GM18507 (cell line): ENCODE data around the gene OR2G3.

ENCODE experiments used
- DNase-seq: peaks from one replicate; pipeline ENCODE4 v3.0.0; 2011; ENCODE audit warnings: low read depth; ENCODE audit not compliant: insufficient read length; ENCODE audit errors: extremely low spot score
- FAIRE-seq: peaks from 2 replicates; lab custom pipeline; 2011; peaks lifted over from hg19 to GRCh38; lab: Jason Lieb, UNC

The OR2G3 gene

DNA sequence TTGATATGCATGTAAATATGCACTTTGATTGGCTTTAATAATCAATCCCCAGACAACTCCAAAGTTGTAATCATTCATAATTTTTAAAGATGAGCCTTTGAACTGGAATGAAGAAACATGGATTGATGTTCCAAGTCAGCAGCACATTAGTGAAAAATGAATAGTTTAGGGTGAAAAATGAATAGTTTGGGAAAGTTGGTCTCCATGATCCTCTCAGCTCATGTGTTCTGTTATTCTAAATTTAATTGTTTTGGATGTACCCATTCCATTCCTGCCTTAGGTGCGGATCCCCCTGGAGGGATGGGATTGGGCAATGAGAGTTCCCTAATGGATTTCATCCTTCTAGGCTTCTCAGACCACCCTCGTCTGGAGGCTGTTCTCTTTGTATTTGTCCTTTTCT lies at the start of gene OR2G3:
OR2G3 (plus strand) TSS at position 301 of the 400 bp plus-strand sequence; CDS start at position 301, 0 bp downstream.
- no peak for FAIRE-seq

DNA sequence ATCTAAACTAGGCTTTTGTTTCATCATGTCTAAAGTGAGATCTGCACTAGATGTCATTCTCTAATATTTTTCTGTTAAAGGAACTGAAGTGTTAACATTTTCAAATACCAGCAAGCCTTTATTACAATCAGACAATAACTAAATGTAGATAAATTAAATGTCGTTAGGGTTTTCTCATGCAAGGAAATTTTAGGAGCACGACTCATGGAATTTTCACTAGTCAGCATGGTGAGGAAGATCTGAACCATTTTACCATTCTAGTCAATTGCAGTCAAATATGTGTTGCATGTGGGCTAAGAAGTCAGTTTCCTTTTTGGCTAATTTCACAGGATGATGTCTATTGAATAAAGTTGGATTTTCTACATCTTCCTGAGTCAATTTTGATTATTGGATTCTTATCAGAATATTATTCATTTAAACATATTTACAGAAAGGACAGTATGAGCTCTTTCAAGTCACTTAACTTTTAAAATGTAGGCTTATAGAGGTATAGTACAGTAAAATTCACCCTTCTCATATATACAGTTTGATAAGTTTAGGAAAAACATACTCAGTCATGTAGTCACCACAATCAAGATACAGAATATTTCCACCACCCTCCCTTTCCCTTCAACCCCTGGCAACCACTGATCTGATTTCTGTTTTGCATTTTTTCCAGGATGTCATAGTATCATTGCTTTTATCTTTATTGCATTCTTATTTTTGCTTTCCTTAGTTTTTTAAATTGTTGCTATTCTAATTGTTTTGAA lies 47.3 kb upstream of the OR2G3 start:
- DNase-seq, result no peak
- FAIRE-seq, result no peak

More for the DNA sequence above, at the start of gene OR2G3:
- no peak for DNase-seq

DNA sequence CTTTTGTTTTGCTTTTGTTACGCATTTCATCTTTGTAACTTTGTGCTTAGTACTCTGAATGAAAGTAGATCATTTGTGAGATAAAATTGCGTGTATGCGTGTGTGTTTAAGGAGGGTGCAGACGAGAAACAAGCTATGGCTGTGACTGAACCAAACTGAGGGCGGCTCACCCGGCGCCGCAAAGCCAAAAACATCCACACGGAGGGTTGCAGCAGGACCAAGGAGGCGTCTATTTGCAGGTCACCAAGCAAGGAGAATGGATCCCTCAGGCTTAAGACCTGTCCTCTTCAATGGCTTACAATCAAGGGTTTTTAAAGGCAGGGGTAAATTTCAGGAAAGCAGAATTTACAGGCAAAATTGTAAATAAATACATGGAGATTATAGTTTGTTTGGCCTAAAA lies 43.7 kb upstream of the OR2G3 start:
- FAIRE-seq, result no peak
- DNase-seq, result no peak

DNA sequence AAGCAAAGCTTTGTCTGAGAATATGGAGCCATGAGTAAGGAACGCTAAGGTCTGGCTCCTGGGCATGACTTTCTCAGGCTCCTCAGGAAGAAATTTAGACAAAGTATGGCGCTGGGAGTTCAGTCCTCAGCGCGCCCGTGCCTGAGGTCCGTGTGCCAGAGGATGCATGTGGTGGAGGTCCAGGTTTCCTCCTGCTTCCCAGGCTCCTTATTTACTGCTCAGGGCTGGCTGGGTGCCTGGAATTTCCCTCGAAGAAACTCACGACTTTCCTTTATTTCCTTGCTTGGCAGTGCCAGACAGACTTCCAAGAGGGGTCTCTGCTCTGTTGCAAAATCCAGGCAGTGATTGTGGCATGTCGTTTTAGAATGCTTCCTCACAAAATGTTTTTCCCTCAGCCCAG lies 43.2 kb upstream of the OR2G3 start:
- FAIRE-seq, result no peak

DNA sequence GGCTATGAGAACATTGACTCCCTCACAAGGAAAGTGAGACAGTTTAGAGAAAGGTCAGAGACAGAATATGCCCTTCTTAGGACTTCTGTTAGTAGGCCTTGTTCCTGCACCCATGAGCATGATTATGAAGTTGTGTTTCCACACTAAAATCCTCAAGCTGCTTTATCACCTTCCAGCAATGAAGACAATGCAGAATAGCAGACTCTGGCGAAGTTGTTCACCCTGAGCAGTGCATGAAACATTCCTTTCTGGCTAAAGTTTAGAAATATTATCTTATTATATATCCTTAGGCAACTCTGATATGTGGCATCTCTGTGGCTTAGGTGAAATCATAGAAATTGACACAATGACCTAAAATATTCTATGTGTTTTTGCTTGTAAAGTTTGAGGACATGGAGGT lies 31.1 kb upstream of the OR2G3 start:
- FAIRE-seq, result no peak
- DNase-seq, result no peak

More for the DNA sequence above, 43.2 kb upstream of the OR2G3 start:
- no peak for DNase-seq

DNA sequence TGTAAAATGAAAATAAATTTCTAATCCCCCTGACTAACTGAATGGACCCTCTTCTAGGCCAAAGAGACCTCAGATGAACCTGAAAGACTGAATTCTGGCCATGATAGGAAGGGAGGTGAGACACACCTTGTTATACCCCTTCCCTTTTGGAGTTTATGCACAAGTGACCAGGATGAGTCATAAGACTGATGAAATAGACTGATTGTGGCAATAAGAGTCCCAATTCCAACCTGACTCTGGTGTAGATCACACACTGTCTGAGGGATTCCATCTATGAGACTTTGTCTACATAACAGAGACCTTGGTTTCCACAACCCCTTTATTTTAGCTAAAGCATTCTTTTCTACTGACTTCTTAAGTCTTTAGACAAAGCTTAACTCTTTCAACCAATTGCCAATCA lies 30.7 kb upstream of the OR2G3 start:
- DNase-seq, result no peak
- no peak for FAIRE-seq

DNA sequence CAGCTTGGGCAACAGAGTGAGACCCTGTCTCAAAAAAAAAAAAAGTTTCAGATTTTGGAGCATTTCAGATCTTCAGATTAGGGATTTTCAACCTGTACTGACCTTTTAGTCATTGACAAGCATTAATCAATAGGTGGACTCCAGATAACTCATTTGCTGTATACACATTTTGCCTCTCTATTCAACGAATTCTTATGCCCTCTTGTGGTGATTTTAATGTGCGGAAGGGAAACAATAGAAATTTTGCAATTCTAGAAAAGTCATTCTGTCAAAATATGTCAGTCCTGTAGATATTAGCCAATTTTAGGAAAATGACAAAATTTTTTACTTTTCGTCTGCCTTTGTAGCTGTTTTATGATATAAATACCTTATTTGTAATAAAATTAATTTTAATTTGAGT lies 28.9 kb upstream of the OR2G3 start:
- FAIRE-seq (peak; percentile 35), DNase-seq (no peak)

DNA sequence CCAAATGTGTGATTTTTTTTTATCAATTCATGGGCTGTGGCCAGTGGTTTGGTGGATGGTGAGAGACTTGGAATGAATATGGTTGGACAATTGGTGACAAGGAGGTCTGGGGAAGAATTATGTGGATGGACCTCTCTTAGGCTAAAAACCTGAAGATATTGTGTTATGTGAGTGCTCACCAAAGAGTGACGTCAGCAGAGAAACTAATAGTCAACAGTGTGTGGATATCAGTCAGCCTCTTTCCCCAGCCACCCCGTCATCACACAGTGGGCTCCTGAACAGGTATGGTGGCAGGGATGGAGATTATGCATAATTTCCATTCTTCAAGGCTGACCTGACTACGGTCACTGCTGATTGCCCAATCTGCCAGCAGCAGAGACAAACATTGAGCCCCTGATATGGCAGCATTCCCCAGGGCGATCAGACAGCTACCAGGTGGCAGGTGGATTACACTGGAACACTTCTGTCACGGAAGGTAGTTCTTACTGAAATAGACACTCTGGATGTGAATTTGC lies 26.4 kb upstream of the OR2G3 start:
- DNase-seq (no peak), FAIRE-seq (no peak)

DNA sequence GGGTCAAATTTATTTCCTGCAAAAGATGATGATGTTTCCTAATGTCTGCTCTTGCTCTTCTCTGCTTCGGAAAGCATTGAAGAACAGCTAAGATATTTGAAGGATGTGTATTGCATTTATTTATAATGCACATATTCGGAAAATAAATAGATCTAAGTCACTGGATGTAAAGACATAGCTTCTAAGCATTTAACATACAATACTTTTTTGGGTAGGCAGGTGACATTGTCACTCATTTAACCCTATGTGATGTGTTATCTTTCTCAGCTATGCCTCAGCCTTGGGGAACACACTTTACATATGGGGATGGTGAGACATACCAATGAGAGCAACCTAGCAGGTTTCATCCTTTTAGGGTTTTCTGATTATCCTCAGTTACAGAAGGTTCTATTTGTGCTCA lies 17.3 kb upstream of the OR2G3 start, which contains the start of gene OR2G2:
OR2G2 (plus strand) TSS at position 301 of the 400 bp plus-strand sequence; CDS start at position 301, 0 bp downstream.
- FAIRE-seq, result no peak
- no peak for DNase-seq

DNA sequence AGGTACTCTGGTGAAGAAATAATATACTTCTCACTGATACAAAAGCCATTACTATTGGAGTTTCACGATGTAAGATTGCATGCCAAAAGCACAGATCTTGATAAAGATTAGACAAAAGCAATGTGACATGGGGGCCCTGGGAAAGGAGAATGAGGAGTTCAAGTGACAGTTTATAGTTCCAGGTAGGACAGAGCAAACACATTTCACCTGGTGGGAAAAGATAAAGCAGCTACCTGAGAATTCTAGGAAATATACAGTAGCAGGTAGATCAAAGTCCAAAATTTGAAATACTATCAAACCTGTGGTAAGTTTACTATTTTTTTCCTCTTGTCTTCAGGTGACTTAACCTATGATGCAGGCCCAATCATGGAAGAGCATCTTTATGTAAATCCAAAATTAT lies 8.0 kb downstream of the OR2G3 start:
- no peak for DNase-seq
- FAIRE-seq, result no peak

DNA sequence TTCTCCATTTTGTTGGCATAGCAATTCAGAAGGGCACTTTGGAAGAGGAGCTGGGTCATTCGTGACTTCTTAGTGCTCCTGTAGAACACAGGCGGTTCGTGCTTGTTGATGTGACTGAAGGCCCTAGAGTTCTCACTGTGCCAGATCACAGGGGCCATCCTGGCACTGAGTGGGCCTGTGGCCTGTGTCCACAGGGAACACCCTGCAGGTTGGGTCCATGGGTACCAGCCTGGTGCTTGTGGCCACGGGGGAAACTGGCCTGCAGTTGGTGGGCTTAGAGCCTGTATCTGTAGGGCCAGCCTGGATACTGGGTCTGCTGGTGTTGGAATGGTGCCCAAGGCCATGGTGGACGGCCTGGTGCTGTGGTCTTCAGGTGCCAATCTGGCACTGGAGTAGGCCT lies 9.2 kb downstream of the OR2G3 start:
- FAIRE-seq (no peak), DNase-seq (no peak)

DNA sequence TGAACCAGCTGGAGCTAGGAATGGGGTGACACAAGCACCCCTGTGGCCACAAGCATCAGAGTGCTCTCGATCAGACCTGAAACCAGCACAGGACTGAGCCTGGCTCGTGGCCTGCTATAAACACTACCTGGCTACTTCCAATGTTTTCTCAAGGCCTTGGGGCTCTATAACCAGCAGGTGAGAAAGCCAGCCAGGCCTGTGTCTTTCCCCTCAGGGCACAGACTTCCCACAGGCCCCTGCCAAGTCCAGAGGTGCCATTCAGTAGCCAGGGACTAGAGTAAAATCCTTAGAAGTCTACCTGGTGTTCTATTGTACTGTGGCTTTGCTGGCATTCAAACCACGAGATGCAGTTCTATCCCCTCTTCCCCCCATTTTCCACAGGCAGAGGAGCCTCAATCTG lies 22.6 kb downstream of the OR2G3 start:
- no peak for DNase-seq
- no peak for FAIRE-seq

DNA sequence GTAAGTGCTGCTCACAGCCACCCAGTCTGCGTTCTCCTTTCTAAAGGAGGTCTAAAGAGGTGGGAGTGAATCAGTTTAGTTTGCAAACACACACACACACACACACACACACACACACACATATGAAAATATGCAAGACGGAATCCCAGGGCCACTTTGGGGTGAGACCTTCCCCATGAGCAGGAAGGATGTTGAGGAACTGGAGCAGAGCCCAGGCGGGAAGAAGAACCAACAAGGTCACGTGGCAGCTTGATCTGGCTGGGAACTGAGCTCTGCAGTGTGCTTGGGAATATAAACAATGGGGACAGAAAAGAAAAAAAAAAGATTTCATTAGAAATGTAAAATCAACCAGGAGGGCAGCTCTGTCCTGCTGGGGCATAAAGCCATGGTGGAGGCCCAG lies 32.6 kb downstream of the OR2G3 start:
- FAIRE-seq (no peak), DNase-seq (no peak)

DNA sequence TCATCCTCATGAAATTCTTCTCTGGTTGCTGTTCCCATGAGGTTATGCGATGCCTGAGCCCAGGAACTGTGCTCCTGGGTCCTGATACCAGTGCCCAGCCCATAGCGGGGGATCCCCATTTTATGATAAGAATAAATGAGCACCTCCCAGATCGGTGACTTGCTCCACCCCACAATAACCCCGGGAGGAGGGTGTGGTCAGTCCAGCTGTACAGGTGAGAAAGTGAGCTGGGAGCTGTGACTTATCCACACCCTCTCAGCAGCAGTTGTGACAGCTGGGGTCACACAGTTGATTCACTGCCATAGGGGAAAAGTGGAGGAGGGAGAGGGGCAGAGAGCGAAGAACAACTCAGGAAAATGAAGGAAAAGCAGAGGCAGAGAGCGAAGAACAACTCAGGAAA lies 33.4 kb downstream of the OR2G3 start:
- FAIRE-seq (no peak), DNase-seq (no peak)

DNA sequence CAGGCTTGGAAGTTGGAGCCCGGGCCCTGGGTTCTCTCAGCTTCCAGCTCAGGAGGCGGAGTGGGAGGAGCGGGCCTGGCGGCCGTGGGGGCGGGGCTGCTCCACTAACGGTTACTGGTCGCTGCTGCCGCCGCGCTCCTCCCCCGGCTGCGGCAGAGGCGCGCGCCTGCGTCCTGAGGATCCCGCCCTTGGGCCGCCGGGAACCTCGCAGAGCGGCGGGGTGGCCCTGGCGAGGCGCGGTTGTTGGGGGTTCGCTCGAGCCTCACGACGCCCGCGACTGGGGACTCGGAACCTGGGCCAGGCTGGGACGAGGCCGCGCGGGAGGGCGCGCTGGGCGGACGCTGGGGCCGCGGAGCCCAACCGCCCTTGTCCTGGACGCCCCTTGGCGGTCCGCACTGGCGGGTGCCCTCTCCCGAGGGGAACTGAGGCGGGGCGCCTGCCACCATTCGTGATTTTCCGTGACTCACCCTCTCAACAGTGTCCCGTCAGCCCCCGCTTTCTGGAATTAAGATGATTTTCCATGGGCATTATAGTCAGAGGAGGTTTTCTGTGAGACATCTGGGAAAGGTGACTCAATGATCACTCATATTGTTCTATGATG lies 34.1 kb downstream of the OR2G3 start:
- FAIRE-seq (no peak), DNase-seq (no peak)

DNA sequence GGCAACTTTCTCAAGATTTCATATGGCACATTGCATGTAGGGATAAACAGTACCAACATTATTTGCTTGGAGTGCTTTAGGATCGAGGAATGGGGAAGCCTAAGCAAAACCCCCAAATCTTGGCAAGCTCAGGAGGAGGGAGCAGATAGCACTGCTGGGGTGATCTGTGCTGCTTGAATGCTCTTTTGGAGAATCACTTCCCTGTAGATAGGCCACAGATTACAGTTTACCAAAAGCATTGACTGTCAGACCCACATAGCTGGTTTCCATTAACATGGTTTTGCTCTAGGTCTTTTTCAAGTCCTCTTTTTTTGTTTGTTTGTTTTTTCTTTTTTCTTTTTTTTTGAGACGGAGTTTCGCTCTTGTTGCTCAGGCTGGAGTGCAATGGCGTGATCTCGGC lies 37.4 kb downstream of the OR2G3 start:
- FAIRE-seq (no peak), DNase-seq (no peak)

DNA sequence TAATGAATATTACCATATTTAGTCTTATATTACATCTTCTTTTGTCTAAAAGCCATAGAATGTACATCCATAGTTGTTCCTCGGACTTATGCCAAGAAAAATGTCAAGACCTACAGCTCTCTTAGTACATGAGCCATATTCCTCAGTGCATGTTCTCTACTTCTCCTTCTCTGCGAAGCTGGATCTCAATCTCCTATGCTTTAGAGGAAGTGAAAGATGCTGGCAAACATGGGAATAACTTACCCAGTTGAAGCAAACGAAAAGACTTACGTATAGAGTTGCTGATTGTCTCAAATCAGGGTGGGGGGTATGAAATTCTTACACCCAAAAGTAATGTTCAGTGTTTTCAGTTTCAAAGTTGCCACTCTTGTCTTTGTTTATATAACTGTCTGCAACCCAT lies 41.5 kb downstream of the OR2G3 start:
- FAIRE-seq (no peak), DNase-seq (no peak)

DNA sequence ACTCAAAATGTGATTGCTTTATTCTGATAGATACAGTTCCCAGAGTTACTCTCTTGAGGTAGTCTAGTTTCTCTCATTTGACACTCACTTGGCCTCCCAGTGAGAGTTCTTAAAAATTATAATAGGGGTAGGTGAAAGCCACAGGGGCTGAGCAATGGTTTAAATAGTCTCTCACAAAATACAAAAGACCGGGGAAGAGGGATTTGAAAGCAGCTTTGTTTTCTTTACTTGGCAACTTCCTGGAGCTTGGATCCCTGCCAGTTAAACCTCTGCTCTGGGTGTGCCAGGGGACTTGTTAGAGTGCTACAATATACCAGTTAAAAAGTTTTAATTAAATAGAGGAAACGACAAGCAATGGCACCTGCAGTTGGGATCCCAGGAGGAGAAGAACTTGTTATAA lies 42.5 kb downstream of the OR2G3 start:
- DNase-seq (no peak), FAIRE-seq (no peak)

DNA sequence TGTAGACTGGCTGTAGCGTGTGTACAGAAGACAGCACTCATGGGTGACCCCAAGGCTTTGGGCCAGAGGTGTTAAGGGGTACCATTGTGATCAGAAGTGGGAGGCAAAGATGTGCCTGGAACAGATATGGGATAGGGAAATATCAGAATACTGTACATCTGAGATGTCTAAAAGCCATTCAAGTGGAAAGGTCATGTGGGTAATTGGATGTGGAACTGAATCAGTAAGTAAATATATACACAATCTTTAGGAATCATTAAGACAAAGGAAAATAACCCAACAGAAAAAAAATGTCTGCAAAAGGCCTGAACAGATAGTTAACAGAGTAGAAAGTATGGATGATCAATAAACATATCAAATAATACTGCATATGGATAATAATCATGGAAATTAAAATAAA lies 47.7 kb downstream of the OR2G3 start:
- FAIRE-seq (no peak), DNase-seq (no peak)
